T-helper 2 cell (primary cell): ENCODE results near the gene ZNF598.

ENCODE experiments used
- DNase-seq, 5 experiments: peaks; one replicate each; pipeline versions ENCODE4 v3.0.0 to v3.0.0-alpha.2; 2012 to 2022
- total RNA-seq, 2 donors: gene quantifications; one replicate each; lab custom pipeline; 2026; lab: John Stamatoyannopoulos, UW

ZNF598 gene
- total RNA-seq: 49.6 to 71.7 reads per million in 2 donors

- DNase-seq: peak; percentile 56 to 88 (median 70)
Observed at GRCh38 chr16:2009791-2010510, at the start of gene ZNF598. Gene ZNF598 (minus strand): TSS chr16:2009821.

- no peak for DNase-seq
Observed at GRCh38 chr16:2058872-2059271, 49.3 kb upstream of the ZNF598 start.

GRCh38 chr16:2058420-2058819 is 48.8 kb upstream of the ZNF598 start:
- no peak for DNase-seq

DNA sequence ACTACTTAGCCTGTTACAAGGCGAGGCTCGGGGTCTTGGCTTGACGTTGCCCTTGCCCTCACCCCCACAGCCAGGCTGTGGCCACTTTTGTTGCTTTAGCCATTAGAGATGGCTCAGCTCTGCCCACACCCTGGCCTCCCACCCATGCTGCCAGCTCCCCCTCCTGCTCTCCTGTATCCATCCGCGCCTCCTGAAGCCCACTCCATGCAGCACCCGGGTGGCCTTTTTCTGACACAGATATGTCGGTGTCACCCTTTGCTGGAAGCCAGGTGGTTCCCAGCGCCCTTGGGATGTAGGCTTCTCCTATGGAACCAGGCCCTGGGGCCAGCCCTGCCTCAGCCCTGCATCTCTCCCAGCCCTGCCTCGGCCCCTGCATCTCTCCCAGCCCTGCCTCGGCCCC is 47.8 kb upstream of the ZNF598 start:
- no peak for DNase-seq

GRCh38 chr16:2056681-2057407 is 47.2 kb upstream of the ZNF598 start:
- no peak for DNase-seq

DNA sequence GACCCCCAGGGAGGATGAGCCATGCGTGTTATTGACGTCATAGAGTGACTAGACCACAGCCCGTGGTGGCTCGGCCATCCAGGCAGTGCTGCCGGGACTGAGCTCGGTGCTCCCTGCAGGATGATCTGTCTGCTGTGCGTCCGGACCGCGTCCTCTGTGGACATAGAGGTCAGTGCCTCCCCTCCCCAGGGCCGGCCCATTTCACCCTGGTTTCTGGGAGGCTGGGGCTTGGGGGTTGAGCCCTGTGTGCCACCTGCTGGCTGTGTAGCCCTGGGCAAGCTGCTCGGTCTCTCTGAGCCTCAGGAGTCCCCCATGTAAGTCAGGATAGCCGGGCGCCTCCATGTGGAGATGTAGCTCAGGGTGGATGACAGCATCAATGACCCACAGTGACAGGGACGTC is 46.5 kb upstream of the ZNF598 start:
- DNase-seq: no peak

- no peak for DNase-seq
Observed at GRCh38 chr16:2054543-2055245, 45.1 kb upstream of the ZNF598 start.

DNA sequence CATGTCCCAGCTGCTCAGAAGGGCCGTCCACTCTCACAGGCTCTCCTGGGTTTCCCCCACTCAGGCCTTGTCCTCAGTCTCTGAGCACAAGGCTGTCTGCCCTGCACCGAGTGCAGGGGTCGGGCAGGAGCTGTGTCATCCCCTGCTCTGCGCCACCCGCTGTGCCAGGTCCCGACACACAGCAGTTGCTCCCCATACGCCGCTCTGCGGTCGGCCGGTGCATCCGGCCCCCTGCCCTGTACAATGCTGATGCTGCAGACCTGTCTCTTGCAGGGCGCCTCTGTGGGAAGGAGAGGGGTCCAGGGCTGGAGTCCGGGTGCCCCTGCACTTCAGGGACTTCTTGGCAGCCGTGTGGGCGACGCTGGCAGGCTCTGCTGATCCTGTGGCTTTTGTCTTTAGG is 44.3 kb upstream of the ZNF598 start:
- no peak for DNase-seq

GRCh38 chr16:2053211-2053610 is 43.6 kb upstream of the ZNF598 start:
- DNase-seq: no peak

DNA sequence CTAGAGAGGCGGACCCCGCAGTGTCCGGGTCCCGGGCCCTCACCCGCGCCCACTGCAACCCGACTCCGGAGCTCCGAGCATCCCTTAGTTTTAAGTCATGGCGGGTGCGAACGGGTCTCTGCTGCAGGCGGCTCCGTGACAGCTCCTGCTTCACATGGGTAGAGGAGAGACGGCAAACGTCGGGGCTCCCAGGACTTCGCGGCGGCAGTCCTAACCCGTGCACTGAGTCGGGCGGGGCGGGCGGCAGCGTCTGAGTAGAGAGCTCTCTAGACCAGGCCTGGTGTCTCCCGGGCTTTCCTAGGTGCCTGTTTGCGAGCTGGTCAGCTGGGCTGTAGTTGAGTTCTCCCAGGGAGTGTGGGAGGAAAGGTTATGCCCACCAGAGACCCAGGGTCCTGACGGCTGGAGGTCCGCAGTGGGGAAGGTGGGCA is 38.5 kb upstream of the ZNF598 start:
- DNase-seq: no peak

DNA sequence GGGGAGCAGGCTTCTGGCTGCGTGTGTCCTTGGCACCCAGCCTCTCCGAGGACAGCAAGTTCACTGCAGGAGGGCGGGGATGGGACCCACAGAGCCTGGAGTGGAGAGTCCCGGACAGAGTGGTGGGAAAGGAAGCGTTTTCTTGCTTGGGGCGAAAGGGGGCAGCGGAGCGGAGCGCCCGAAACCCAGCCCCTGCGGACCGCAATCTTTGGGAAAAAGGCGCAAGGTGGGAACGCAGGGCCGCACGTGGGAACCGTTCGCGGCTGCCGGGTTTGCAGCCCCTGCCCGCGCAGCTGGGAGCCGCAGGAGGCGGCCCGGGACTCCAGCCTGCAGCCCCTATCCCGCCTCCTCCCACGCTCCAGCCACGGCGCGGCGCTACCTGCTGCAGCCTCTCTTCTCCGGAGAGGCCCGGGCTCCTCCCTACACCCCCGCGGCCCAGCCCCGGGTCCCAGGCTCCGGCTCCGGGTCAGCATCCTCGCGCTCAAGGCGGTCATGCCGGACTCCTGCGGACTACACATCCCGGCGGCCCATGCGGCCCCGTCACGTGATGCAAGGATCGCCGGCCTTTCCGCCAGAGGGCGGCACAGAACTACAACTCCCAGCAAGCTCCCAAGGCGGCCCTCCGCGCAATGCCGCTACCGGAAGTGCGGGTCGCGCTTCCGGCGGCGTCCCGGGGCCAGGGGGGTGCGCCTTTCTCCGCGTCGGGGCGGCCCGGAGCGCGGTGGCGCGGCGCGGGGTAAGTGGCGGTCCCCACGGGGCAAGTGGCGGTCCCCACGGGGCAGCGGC is 37.9 kb upstream of the ZNF598 start, which contains the start of the genes NTHL1 and TSC2:
TSS of gene NTHL1 (minus strand) at position 505 of the 786 bp plus-strand sequence. CDS start at position 494, 11 bp downstream.
TSS of gene TSC2 (plus strand) at position 656 of the 786 bp plus-strand sequence. CDS start 631 bp downstream, outside the sequence.
- peak; percentile 81 to 94 (median 88) for DNase-seq

- no peak for DNase-seq
Observed at GRCh38 chr16:2046893-2047329, 37.3 kb upstream of the ZNF598 start.

- DNase-seq: no peak
Observed at GRCh38 chr16:2045965-2046892, 36.6 kb upstream of the ZNF598 start.

DNA sequence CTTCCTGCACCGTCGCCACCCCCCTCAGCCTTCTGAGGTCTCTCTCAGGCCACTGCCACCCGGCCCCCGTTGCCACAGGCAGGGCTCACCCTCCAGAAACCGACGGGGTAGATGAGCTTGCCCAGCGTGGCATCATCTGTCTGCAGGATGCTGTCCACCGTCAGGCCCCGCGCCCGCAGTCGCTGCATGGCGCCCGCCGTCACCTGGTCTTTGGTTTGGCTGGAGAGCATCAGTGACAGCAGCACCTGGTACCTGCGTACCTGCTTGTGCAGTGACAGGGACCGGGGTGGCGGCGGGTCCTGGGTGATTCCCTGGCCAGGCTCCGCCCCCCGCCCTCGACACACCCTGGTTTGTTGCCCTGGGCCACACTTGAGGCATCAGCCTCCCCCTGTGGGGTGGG is 34.9 kb upstream of the ZNF598 start:
- DNase-seq: no peak

- DNase-seq: no peak
Observed at GRCh38 chr16:2043667-2044451, 34.2 kb upstream of the ZNF598 start.

DNA sequence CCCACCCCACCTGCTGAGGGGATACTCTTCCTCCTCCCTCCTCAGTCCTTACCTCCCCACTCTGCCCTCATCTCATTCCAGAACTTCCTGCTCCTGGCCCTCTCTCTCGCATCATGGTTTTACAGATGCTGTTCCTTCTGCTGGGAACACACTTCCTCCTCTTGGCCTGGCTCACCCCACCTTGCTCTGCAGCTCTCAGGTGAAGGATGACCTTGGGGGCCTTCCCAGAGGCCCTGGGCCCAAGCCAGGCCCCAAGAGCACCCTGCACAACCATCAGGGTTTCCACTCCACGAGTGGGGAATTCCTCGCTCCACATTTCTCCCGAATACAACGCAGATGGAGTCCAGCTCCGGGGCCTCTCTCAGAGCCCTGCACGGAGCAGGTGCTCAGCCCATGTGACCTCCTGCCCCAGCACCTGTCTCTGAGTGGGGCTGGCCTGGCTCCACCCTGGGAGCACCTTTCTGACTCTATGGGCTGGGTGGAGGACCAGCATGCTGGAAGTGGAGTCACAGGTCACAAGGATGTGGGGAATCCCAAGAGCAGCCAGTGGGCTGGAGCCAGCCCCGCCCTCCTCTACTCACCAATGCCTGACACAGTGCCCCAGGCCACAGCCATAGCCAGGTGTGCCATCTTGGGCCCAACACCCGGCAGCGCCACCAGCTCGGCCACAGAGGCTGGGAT is 33.5 kb upstream of the ZNF598 start:
- DNase-seq: no peak

DNA sequence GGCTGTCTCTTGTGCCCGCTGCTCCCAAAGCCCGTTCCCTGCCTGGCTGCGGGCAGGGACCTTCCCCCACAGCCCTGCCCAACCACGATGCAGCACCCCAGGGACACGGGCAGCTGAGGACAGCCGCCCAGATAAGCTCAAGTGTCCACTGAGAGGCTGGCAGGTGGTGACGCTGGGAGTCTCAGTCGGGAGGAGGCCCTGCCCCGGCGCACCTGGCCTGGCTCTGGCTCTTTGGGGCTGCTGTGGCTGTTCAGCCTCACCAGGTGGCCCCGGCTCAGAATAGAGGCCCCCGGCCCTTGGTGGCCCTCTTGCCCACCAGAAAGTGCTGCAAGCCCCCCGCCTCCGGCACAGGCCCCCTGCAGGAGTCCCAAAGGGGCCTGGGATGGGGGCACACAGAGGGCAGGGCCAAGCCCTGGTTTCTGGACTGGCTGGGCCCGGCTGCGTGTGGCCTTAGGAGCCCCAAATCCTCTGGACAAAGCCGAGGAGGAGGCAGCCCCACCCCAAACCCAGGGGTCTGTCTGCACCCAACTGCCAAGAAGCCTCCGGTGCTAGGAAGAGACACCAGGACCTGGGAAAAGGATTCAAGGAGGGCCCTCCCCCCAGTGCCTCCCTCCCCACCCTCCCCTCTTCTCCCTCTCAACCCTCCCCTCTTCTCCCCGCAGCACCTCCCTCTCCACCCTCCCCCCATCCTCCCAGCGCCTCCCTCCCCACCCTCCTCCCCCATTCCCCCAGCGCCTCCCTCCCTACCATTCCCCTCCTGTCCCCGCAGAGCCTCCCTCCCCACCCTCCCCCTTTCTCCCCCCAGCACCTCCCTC is 32.8 kb upstream of the ZNF598 start:
- DNase-seq: no peak

GRCh38 chr16:2040787-2041522 is 31.3 kb upstream of the ZNF598 start:
- DNase-seq: no peak
